GM19468 (cell line): ENCODE results near the gene ST8SIA6.
A peak's percentile ranks its signal among the peaks of the same experiment; 100 is the strongest.
"Not testable (repeated sequence)": the region's sequence is repeated elsewhere in the genome, so short reads cannot be mapped to it uniquely, and the experiment has no call there.

ENCODE experiments used
- ATAC-seq: cut with Tn5 transposase; IDR thresholded peaks from one replicate; pipeline ENCODE4 v1.9.1; 2021; ENCODE audit warnings: mild to moderate bottlenecking, moderate library complexity, moderate number of reproducible peaks; ENCODE audit not compliant: unreplicated experiment; ENCODE audit errors: extremely low read depth

ST8SIA6 gene

DNA sequence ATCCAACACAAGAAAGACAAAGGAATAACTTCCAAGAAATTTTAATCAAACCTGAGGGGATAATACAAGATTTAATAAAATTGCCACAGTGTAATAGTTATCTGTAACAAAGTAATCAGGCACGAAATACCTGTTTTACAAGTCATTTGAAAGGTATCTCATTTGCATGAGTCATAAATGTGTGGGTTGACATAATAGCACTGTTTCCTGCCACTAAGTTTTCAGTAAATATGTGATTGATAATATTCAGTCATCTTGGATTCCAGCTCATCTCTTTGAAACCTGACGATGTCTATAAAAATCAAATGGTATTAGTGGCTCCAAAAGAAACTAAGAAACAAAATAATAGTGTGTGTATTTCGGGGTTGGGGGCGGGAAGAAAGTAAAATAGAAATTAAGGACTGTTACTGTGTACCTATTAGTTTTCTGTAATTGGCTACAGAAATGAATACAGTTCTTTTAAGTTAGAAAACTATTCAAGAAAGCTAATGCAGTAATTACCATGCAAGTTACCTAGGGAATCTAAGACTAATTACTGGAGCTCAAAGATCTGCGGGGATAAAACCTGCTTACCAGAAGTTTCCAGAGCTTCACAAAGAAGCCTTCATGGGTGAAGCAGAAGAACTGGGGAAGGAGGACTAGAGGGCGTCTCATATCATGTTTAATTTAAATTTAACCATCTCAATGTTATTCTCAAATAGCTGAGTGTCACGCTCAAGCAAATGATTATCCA, 100.7 kb downstream of the ST8SIA6 start:
- no peak for ATAC-seq

DNA sequence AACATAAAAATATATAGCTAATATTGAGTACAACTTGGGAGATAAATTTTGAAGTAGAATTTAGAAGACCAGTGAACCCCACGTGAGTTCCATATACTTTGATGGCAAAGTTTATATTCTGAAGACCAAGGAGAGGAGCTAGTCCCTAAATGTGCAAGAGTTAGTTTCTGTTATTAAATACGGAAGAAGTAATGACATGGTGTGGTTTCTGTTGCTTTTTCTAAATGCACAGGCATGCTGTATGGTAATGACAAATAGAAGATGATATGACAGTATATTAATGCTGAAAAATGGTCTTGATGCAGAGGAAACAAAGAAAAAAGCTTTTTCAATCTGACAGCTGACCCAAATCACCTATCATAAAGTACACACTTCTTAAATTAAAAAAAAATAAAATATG, 101.8 kb downstream of the ST8SIA6 start:
- ATAC-seq, result no peak

DNA sequence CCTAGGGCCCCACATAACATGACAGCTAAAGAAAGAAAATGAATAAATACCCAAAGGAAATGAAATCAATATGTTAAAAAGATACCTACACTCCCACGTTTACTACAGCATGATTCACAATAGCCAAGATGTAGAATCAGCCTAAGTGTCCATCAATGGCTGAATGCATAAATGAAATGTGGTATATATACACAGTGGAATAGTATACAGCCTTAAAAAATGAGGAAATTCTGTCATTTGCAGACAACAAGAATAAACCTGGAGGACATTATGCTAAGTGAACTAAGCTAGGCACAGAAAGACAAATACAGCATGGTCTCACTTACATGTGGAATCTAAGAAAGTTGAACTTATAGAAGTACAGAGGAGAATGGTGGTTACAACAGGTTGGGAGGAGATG, 102.9 kb downstream of the ST8SIA6 start:
- no peak for ATAC-seq

DNA sequence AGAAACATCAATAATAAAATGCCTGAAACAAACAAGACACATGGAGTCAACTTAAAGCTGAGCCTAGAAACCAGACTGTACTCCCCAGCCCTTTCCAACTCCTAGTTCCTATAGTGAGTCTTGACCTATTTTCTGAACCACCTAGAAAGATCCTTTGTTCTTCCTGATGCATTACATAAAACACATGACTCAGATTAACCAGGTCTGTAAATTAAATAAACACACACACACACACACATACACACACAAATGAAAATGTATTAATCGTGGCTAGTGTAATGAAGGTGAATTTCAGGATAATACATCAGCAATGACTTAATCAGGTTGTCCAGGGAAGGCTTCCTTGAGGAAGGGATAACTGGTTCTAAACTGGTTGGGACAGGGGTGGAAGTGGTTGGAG, 104.7 kb downstream of the ST8SIA6 start:
- no peak for ATAC-seq

DNA sequence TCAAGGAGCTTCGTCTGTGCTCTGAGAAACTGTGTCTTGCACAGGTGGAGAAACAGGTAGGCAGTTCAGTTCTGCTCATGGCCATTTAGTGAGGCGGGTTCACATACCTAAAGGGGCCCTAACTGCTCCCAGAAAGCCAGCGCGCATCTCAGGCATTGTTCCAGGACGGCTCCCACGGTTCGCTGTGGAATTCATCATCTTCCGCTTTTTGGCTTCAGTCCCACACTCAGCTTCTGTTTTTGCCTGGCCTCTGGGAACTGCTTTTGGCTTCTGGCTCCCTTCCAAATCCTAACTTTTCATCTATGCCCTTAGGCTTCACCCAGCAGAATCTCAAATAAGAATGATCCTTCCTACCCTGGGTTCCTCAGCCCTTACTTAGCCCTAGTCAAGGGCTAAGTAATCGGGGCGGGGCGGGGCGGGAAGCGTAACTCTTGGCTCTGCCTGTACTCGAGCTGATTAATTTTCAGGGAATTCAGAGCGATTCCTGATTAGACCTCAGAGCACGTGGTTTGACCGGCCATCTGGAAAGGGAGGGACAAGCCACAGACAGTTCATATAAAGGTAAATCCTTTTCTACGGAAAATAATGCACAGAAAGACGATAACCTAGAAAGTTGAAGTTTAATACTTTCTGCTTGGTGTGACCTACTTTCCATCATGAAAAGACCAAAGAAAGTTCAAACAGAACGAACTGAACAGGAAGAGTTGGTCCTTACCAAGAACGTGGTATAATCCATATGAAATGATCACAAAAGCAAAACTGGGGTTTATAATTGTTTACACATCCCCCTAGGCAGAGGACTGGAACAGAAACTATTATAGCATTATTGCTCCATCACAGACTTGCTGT, 105.7 kb downstream of the ST8SIA6 start:
- no peak for ATAC-seq

DNA sequence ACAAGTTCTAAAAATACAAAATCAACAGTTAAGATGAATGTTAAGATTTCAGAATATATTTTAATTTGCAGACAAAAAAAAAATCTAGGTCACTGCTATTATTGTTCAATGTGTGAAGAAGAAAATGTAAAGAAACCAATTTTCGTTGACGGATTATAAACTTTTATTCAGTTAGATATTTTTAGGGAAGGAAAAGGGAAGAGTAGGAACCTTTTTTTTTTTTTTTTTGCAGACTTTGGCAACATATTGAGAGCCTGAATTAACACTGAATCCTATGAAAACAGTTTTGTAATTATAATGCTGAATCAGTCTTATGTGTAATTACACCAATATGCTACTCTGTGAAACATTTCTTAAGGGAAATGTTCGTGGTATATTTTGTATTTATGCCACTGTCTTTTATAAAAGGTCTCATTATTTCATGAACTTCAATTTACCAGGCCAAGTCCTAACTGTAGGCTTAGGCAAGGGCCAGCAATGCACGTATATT, 106.3 kb downstream of the ST8SIA6 start:
- ATAC-seq, result no peak

DNA sequence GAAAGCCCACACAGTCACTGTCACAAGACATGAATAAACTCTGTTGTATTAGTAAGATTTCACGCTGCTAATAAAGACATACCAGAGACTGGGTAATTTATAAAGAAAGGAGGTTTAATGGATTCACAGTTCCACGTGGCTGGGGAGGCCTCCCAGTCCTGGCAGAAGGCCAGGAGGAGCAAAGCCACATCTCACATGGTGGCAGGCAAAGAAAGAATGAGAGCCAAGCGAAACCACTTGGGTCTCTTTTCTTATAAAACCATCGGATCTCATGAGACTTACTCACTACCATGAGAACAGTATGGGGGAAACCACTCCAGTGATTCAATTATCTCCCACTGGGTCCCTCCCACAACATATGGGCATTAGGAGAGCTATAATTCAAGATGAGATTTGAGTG, 110.2 kb downstream of the ST8SIA6 start:
- ATAC-seq, result no peak

DNA sequence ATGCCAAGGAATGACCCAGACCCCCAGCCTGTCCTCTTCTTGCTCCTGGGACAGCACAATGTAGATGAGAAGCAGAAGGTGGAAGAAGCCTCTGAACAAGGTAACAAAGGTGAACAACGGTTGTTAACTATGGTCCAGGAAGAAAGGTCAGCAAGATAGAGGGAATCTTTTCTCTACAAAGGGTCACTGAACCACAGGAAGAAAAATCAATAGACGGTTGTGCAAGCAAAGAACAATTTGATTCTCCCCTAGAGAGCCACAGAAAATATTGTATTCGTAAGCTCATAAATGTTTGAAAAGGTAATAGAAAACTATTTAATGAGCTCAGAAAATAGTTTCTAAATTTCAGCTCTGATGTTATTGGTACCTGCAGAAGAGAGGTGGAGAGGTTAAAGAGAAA, 111.3 kb downstream of the ST8SIA6 start:
- ATAC-seq, result no peak

DNA sequence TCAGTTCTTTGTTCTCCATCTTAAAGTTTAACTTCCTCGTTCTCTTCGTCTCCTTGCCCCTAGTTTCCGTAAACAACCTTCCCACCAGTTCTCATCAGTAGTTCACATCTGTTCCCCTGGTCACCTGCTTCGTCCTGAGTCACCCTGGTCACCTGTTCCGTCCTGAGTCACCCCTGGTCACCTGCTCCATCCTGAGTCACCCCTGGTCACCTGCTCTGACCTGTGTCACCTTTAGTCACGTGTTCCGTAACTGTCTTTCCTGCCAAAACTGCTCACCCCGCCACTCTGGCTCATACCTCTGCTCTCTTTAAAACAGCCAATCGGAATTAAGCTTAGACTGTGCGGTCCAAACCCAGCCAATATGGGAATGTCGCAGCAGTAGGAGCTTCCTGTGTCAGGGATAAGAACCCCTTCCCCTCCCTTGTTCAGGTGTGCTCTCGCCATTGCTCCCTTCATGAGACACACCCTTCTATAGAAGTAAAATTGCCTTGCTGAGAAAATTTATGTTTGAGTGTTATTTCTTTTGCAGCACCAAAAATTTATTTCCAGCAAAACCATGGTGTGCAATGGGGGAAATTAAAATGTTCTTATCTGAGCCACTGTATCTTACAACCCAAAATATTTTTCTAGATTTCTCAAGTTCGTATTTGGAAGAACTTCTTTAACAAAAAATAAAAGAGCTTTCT, 114.1 kb downstream of the ST8SIA6 start:
- no peak for ATAC-seq

DNA sequence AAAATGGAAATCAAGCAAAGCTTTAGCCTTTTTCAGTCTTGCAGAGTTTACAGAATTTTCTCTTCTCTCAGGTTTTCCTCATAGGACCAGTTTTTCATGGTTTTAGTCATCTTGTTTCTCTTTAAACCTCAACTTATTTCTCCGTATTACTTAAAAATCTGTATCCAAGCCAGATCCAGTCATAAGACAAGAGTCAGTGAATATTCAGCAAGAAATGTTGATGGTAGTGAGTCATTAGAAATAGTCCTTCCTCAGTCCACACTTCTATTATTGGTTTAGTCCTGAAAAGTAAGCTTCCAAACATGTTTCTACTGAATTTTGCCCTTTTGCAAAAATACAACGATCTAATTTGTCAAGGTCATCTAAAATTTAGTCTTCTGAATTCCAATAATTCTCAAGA, 119.3 kb downstream of the ST8SIA6 start:
- no peak for ATAC-seq

DNA sequence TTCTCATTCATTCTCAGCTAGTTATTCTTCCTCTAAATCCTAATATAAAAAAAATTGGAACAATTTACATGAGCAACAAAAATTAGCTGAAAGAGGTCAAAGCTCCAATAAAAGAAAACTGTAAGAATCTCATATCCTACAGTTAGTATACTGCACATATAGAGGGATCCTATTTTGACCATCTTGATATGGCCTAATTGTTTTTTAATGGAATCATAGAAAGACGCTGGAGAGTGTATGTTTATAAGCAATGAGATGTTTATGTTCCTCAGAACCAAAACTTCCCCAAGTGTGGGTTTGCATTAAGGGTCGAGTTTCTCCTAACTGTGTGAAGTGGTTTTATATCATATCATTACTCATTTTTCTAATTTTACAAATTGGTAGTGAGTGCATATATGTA, 123.9 kb downstream of the ST8SIA6 start:
- ATAC-seq, result no peak

DNA sequence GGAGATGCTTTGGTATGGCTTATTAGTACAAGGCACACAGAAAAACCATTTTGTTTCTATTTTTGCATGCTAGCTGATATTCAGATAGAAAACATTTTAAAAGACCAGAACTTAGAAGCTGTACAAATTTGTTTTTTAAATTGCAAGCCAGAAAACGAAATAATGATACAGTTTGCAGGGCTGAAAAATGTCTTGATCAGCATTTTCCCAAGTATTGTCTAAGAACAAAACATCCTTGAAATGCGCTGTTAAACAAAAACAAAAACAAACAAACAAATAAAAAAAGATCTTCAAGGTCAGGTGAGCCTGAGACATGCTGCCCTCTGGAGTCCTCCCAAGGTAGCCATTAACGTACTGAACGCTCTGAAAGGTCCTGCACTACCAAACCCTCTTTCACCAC, 128.0 kb downstream of the ST8SIA6 start:
- ATAC-seq, result no peak

DNA sequence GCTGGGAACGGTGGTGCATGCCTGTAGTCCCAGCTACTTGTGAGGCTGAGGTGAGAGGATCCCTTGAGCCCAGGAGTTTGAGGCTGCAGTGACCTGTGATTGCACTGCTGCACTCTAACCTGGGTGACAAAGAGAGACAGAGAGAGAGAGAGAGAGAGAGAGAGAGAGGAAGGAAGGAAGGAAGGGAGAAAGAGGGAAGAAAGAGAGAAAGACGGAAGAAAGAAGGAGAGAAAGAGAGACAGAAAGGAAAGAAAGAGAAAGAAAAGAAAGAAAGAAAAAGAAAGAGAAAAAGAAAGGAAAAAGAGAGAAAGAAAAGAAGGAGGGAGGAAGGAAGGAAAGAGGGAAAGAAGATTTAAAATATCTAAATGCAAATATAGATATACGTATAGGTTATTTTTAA, 132.4 kb downstream of the ST8SIA6 start:
- ATAC-seq, result not testable (repeated sequence)

DNA sequence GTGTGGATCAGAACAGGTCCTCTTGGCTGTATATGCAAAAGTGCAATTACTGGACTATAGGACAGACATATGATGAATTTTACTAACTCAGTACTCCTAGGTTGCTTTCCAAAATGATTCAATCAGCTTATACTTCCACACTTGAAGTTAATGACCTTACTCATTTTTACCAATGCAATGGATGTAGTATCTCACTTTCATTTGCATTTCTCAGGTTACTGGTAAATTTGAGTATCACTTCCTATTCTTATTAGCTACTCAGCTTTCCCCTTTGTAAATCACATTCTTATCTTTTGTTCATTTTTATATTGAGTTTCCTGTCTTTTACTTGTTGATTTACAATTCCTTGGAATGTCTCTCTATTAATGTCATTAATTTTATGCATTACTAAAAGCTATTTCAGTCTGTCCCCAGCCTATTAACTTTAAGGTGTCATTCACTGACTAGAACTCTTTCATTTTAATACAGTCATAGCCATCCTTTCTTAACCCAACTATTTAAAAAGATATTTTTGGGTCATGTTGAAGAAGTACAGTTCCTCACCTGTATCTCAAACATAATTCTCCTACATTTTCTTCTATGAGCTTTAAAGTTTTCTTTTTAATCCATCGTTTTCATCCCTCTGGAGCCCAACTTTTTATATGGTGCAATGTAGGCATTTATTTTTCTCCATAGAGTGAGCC, 137.8 kb downstream of the ST8SIA6 start:
- ATAC-seq, result peak; percentile 58

DNA sequence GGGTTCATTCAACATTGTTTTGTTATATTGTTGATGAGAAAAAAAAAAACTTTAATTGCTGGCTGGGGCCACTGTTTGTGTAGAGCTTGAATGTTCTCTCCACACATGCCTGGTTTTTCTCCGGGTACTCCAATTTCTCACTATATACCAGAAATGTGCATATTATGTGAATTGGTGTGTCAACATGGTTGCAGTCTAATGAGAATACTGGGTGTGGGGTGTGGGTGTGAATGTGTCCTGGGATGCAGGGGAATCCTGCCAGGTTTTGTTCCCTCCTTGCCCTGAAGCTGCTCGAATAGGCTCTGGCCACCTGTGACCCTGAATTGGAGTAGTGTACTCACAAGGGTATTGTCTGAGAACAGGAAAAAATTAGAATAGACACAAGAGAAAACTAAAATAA, 145.0 kb downstream of the ST8SIA6 start:
- ATAC-seq, result no peak

DNA sequence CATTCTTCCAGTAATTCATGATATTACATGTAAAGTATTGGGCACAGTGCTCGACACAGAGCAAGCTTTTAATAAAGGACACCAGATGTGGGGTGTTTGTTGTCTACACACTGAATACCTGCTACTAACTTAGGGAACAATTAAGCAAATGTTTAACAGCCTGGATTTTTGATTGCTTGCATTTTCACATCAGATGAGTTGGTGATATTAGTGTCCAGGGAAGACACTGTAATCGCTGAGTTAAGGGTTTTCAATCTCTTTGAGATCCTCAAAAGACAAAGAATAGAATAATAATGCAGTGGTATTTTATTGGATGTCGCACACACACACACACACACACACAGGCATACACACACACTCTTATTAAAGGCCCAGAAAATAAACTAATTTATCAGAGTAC, 147.3 kb downstream of the ST8SIA6 start:
- ATAC-seq, result no peak

DNA sequence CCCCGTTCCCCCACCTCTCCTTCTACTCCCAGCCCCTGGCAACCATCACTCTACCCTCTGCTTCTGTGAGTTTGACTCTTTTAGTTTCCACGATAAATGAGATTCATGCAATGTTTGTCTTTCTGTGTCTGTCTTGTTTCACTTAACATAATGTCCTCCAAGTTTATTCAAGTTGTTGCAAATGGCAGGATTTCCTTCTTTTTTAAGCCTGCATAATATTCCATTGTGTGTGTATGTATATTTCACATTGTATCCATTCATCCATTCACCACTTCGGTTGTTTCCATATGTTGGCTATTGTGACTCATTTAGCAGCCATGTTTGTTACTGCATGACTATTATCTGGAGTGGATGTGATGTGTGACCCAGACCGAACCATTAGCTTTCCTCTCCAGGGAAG, 162.0 kb downstream of the ST8SIA6 start:
- ATAC-seq, result no peak

DNA sequence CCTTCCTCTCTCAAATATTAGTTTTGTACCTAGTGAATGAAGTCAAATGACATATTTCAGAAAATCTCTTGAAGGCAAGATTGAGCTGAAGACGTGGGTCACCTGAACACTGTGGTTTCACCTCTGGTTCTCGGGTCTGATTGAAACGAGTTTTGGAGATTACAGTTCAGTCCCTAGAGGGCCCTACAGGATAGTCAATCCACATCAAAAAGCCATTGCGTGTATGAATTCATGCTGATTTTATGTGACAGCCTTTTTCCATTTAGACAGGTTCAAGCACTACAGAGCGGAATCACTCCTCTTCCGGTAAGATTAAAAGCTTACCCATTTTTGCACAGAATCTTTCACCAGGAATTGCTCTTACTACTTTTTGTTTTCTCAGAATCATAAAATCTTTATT, 164.2 kb downstream of the ST8SIA6 start:
- ATAC-seq, result no peak

DNA sequence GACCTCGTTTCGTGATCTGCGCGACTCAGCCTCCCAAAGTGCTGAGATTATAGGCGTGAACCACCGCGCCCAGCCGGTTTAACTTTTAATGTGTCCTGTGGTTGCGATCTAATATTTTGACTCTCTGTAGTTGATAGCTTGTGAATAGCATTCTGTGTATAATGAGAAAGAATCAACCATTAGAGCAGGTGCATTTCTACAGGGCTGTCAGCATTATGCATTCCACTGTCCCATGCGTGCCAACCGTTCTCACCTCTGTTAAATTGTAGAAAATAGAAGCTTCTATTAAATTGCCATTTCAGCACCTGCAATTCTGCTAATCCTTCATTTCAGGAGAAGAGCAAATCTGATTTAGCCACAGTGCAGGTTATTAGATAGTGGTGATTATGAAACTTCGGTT, 164.6 kb downstream of the ST8SIA6 start:
- no peak for ATAC-seq
